Neural cell (in vitro differentiated cells): ENCODE measurements around the gene EDNRB. TPM values are rescaled to one million over a fixed set of nuclear protein-coding genes. Genes with fewer than 3 reads are reported as not detected.

Source experiments
- H2AFZ ChIP-seq: fragments of 200-600, 300-800 bp; sonication (generic), shearing (Covaris generic); 2 replicates; pipeline ENCODE4 v1.6.0; 2014; ENCODE audit warnings: low read depth, mild to moderate bottlenecking, antibody characterized with exemption, low read length, moderate library complexity
- H3F3A ChIP-seq: fragments of 200-600 bp; shearing (Covaris generic); 2 replicates; pipeline ENCODE4 v1.6.1; 2016; ENCODE audit warnings: mild to moderate bottlenecking, moderate library complexity, mixed read lengths, antibody characterized with exemption, low read length; ENCODE audit not compliant: insufficient read depth, poor library complexity, severe bottlenecking
- H3K27ac ChIP-seq: fragments of 200-600, 300-800 bp; sonication (generic), shearing (Covaris generic); 2 replicates; pipeline ENCODE4 v1.5.1; 2014; ENCODE audit warnings: mild to moderate bottlenecking, low read length, moderate library complexity
- H3K27me3 ChIP-seq: fragments of 300-800, 200-600 bp; sonication (generic), shearing (Covaris generic); 2 replicates; pipeline ENCODE4 v1.6.0; 2014; ENCODE audit warnings: mild to moderate bottlenecking, low read depth, low read length, moderate library complexity; ENCODE audit not compliant: insufficient read depth
- H3K36me3 ChIP-seq: fragments of 300-800, 200-600 bp; sonication (generic), shearing (Covaris generic); 2 replicates; pipeline ENCODE4 v1.5.1; 2014; ENCODE audit warnings: mild to moderate bottlenecking, antibody characterized with exemption, low read length, moderate library complexity; ENCODE audit not compliant: insufficient read depth
- H3K4me2 ChIP-seq: fragments of 300-800, 200-600 bp; sonication (generic), shearing (Covaris generic); 2 replicates; pipeline ENCODE4 v1.6.0; 2014; ENCODE audit warnings: mild to moderate bottlenecking, low read length
- H3K4me3 ChIP-seq: fragments of 300-800, 200-600 bp; sonication (generic), shearing (Covaris generic); 2 replicates; pipeline ENCODE4 v1.5.1; 2014; ENCODE audit warnings: mild to moderate bottlenecking, low read length, moderate library complexity
- H3K79me2 ChIP-seq: fragments of 200-600 bp; shearing (Covaris generic); replicated peaks from 2 replicates; pipeline ENCODE4 v1.6.0; 2014; ENCODE audit warnings: mild to moderate bottlenecking, low read length, moderate library complexity; ENCODE audit not compliant: insufficient read depth
- H3K9ac ChIP-seq: fragments of 300-800, 200-600 bp; sonication (generic), shearing (Covaris generic); 2 replicates; pipeline ENCODE4 v1.6.1; 2016; ENCODE audit warnings: mild to moderate bottlenecking, low read length, mixed read lengths
- H3K9me2 ChIP-seq: fragments of 200-600 bp; shearing (Covaris generic); 2 replicates; pipeline ENCODE4 v1.6.1; 2016; ENCODE audit warnings: mild to moderate bottlenecking, low read length, mixed read lengths; ENCODE audit not compliant: insufficient read depth
- H3K9me3 ChIP-seq: fragments of 200-600, 300-800 bp; sonication (generic), shearing (Covaris generic); 2 replicates; pipeline ENCODE4 v1.6.1; 2016; ENCODE audit warnings: mild to moderate bottlenecking, mixed run types, low read length, moderate library complexity, mixed read lengths
- H4K20me1 ChIP-seq: fragments of 200-600 bp; shearing (Covaris generic); 2 replicates; pipeline ENCODE4 v1.6.1; 2016; ENCODE audit warnings: mild to moderate bottlenecking, mixed run types; ENCODE audit not compliant: insufficient read depth
- EP300 ChIP-seq: fragments of 450-650 bp; conservative IDR thresholded peaks from 2 replicates; pipeline ENCODE4 v1.6.1; 2014; ENCODE audit warnings: antibody characterized with exemption, mild to moderate bottlenecking, moderate library complexity; ENCODE audit not compliant: poor library complexity, severe bottlenecking
- EZH2 ChIP-seq: fragments of 200-600, 300-800 bp; shearing (Covaris generic), sonication (generic); IDR thresholded peaks from 2 replicates; pipeline ENCODE4 v1.6.1; 2014; ENCODE audit warnings: antibody characterized with exemption, low read length, borderline replicate concordance, mild to moderate bottlenecking; ENCODE audit not compliant: insufficient read depth, poor library complexity, severe bottlenecking
- MXI1 ChIP-seq: fragments of 450-650 bp; conservative IDR thresholded peaks from 2 replicates; pipeline ENCODE4 v1.6.1; 2014; ENCODE audit warnings: antibody characterized with exemption, mild to moderate bottlenecking; ENCODE audit not compliant: poor library complexity, severe bottlenecking
- POLR2AphosphoS5 ChIP-seq: IDR thresholded peaks from 2 replicates; pipeline ENCODE4 v1.6.1; 2012
- RAD21 ChIP-seq: fragments of 450-650 bp; conservative IDR thresholded peaks from 2 replicates; pipeline ENCODE4 v1.6.1; 2014; ENCODE audit warnings: antibody characterized with exemption, mild to moderate bottlenecking, moderate library complexity
- SMC3 ChIP-seq: fragments of 450-650 bp; conservative IDR thresholded peaks from 2 replicates; pipeline ENCODE4 v1.6.1; 2014; ENCODE audit warnings: antibody characterized with exemption, mild to moderate bottlenecking, moderate library complexity; ENCODE audit not compliant: poor library complexity
- TAF1 ChIP-seq: IDR thresholded peaks from 2 replicates; pipeline ENCODE4 v1.6.1; 2012; ENCODE audit warnings: low read depth
- polyA plus RNA-seq: library from polyadenylated mRNA; depleted of rRNA; stranded (reverse); fragments of >200 nt; gene quantifications from 2 replicates; pipeline ENCODE4 v1.2.3, GENCODE V29; 2014
- TF ChIP-seq, protein P1 (sequence below): fragments of 450-650 bp; IDR thresholded peaks from 2 replicates; pipeline ENCODE4 v1.5.1; 2014; ENCODE audit warnings: antibody characterized with exemption, mild to moderate bottlenecking, moderate library complexity; ENCODE audit not compliant: poor library complexity, severe bottlenecking
- TF ChIP-seq, protein P2 (sequence below): IDR thresholded peaks from 2 replicates; pipeline ENCODE4 v1.6.1; 2012; ENCODE audit warnings: borderline replicate concordance

EDNRB gene
- polyA plus RNA-seq, 1 donor from 2014 or later: 0.20 TPM

DNA sequence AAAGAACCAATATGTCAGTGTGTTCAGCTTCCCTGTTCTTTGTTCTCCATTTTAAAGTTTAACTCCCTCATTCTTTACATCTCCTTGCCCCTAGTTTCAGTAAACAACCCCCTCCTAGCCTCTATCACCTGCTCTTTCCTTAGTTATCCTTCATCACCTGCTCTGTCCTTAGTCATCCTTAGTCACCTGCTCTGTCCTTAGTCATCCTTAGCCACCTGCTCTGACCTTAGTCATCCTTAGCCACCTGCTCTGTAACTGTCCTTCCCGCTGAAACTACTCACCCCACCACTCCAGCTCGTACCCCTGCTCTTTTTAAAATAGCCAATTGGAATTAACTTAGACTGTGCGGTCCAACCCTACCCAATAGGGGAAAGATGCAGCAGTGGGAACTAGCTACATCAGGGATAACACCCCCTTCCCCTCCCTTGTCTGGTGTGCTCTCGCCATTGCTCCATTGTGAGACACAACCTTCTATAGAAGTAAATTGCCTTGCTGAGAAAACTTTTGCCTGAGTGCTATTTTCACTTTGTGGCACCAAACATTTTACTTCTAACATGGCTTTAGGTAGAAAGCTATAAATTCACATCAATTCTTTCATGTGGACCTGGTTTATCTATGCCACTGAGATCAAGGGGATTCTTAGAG is 16.2 kb downstream of the EDNRB start:
- Histone ChIP-seq H4K20me1 (no peaks in the 10 kb centered on the region), H3K4me3 (no peak overlapping the region), H3K27ac (no peak overlapping the region), H2AFZ (no peak overlapping the region), H3K4me2 (no peak overlapping the region), H3K9me2 (no peaks in the 10 kb centered on the region), H3K36me3 (no peaks in the 10 kb centered on the region), H3K9me3 (no peaks in the 10 kb centered on the region), H3K9ac (no peak overlapping the region), H3K27me3 (no peaks in the 10 kb centered on the region), H3F3A (no peaks in the 10 kb centered on the region), H3K79me2 (no peaks in the 10 kb centered on the region)
- TF ChIP-seq POLR2AphosphoS5 (no peak), EZH2 (no peak), MXI1 (no peak), SMC3 (no peak), TAF1 (no peak)
- TF ChIP-seq, protein P1, sequence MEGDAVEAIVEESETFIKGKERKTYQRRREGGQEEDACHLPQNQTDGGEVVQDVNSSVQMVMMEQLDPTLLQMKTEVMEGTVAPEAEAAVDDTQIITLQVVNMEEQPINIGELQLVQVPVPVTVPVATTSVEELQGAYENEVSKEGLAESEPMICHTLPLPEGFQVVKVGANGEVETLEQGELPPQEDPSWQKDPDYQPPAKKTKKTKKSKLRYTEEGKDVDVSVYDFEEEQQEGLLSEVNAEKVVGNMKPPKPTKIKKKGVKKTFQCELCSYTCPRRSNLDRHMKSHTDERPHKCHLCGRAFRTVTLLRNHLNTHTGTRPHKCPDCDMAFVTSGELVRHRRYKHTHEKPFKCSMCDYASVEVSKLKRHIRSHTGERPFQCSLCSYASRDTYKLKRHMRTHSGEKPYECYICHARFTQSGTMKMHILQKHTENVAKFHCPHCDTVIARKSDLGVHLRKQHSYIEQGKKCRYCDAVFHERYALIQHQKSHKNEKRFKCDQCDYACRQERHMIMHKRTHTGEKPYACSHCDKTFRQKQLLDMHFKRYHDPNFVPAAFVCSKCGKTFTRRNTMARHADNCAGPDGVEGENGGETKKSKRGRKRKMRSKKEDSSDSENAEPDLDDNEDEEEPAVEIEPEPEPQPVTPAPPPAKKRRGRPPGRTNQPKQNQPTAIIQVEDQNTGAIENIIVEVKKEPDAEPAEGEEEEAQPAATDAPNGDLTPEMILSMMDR: no peak

DNA sequence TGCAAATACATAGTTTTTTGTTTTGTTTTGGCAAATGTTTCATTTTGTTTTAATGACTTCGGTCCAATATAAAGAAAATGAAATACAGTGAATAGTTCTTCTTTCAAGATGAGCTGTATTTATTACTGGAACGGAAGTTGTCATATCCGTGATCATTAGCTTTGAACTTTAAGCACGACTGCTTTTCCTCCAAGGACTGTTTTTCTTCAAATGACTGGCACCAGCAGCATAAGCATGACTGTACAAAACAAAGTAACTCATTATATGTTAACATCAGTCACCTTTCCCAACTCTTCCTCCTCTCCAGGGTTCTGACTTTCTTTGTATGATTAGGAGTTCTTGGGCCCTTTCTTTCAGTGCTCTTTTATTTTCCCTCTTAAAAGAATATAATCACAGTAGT is 20.5 kb downstream of the EDNRB start:
- H3K4me3 ChIP-seq: no peak overlapping the region
- no peaks in the 10 kb centered on the region for H3F3A ChIP-seq
- no peaks in the 10 kb centered on the region for H3K9me2 ChIP-seq
- no peaks in the 10 kb centered on the region for H3K36me3 ChIP-seq
- H3K79me2 ChIP-seq: no peaks in the 10 kb centered on the region
- H4K20me1 ChIP-seq: no peaks in the 10 kb centered on the region
- TF ChIP-seq, protein P1: no peak
- TF ChIP-seq EZH2 (no peak), MXI1 (no peak), EP300 (no peak), SMC3 (no peak), POLR2AphosphoS5 (no peak), TAF1 (no peak), RAD21 (no peak)
- TF ChIP-seq, protein P2, sequence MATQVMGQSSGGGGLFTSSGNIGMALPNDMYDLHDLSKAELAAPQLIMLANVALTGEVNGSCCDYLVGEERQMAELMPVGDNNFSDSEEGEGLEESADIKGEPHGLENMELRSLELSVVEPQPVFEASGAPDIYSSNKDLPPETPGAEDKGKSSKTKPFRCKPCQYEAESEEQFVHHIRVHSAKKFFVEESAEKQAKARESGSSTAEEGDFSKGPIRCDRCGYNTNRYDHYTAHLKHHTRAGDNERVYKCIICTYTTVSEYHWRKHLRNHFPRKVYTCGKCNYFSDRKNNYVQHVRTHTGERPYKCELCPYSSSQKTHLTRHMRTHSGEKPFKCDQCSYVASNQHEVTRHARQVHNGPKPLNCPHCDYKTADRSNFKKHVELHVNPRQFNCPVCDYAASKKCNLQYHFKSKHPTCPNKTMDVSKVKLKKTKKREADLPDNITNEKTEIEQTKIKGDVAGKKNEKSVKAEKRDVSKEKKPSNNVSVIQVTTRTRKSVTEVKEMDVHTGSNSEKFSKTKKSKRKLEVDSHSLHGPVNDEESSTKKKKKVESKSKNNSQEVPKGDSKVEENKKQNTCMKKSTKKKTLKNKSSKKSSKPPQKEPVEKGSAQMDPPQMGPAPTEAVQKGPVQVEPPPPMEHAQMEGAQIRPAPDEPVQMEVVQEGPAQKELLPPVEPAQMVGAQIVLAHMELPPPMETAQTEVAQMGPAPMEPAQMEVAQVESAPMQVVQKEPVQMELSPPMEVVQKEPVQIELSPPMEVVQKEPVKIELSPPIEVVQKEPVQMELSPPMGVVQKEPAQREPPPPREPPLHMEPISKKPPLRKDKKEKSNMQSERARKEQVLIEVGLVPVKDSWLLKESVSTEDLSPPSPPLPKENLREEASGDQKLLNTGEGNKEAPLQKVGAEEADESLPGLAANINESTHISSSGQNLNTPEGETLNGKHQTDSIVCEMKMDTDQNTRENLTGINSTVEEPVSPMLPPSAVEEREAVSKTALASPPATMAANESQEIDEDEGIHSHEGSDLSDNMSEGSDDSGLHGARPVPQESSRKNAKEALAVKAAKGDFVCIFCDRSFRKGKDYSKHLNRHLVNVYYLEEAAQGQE: no peak
- H3K27me3 ChIP-seq: no peaks in the 10 kb centered on the region
- H3K9ac ChIP-seq: no peak overlapping the region
- H3K27ac ChIP-seq: no peak overlapping the region
- H3K9me3 ChIP-seq: no peaks in the 10 kb centered on the region
- no peak overlapping the region for H3K4me2 ChIP-seq
- no peak overlapping the region for H2AFZ ChIP-seq
